Dedifferentiated amniotic fluid mesenchymal stem cell (primary cell): Measurements from ENCODE around the gene POU2AF2.
"Not testable (repeated sequence)": the region's sequence is repeated elsewhere in the genome, so short reads cannot be mapped to it uniquely, and the experiment has no call there.

Experiments
- DNase-seq: peaks from one replicate; pipeline ENCODE4 v3.0.0-alpha.2; 2016; ENCODE audit errors: extremely low spot score

POU2AF2 gene, protein sequence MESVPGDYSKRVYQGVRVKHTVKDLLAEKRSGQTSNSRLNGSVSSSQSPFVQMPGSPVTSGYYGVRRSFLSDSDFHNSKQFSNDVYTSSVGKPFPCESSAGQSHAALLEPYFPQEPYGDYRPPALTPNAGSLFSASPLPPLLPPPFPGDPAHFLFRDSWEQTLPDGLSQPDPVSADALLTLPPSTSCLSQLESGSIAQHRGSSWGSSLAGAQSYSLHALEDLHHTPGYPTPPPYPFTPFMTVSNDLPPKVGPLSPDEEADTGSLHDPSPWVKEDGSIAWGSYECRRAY

DNA sequence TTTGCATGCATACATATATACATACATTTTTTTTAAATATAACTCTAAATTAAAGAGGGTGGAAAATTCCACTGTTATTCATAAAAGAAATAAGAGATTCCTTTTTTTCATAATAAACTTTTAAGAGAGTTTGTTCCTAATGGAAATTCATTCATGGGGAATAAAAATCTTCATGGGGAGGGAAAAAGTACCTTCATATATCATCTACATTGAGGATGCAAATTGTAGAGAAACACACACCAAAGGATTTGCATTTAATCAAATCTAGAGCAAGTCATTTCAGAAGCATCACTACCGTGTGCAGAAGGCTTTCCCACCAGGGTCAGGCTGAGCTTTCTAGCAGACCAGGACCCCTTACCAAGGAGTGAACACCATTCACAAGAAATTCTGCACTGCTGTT lies at the start of gene POU2AF2:
TSS of gene POU2AF2 (plus strand) at position 301 of the 400 bp plus-strand sequence. CDS start 129 bp downstream, outside the sequence.
- DNase-seq = no peak

DNA sequence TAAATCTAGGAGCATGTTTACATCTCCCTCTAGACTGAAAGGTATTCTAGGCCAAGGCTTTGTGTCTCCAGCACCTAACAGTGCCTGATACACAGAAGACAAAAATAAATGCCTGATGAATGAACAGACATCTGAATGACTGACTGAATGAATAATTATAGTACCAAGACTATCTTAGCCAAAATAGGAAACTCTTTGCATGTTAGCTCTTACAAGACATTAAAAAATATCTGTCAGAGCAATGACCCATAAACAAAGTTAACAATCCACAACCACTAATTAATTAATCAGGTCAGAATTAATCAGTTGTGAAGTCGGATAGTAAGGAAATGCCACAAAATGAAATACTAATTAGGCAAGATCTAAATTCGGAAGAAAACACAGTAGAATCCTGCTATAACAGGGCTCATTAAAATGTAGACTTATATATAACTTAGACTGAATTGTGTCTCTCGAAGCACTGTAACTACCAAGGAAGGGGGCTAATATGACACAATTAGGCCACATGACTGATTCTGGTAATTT lies 45.5 kb upstream of the POU2AF2 start:
- no peak for DNase-seq

DNA sequence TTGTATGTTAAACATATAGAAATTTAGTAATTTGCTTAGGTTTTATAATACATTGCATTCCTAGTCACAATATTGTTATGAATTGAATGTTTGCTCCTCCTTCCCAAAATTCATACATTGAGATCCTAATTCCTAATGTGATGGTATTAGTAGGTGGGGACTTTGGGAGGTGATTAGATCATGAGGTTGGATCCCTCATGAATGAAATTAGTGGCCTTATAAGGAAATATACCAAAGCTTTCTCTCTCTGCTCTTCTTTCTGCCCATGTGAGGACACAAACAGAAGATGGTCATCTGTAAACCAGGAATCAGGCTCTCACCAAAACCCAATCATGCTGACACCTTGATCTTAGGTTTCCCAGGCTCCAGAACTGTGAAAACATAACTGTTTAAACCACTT lies 41.3 kb upstream of the POU2AF2 start:
- DNase-seq = no peak

DNA sequence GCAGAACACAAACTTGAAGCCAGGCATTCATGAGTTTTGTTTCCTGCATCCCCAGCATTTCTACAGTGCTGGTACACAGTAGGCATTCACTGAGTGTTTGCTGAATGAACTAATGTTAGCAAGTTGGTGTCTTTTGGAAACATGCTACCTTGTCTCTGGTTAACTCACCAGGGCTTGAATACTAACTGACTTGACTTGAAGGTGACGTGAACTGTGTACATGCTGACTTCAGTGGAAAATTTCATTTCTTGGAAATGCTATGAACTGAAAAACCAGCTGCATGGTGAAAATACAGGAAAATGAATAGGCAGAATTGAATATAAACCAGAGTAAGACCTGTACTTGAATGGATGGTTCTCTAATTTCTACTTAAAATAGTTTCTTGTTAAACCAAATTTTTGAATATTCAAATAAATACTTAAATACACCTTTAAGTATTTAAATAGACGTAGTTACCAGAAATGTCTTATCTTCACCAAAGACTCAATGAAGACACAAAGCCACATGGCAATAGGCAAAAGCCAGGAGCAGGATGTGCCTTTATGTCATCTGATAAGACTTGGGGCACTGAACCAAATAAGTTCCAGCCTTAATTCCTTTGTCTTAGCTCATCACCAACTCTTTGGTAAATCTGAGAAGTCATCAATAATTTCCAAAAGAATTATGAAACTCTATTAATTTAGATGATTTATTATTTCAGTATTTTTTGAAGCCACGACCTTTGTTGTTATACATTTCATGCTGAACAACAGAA lies 39.7 kb upstream of the POU2AF2 start:
- no peak for DNase-seq

DNA sequence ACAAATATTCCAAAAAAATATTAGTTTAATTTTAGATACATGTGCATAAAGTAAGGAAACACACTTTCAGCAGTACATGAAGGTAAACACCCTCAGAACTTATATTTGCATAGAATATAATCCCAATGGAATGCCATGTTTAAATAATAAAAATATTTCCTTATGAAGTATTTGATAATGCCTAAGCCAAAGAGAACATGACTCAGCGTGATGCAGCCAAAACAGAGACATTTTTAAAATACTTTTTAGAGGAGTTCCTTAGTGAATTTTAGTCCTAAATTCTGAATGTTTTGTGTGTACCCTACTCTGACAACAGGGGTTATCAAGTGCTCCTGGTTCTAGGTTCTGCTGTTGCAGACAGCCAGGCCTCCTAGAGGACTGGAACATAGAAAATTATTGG lies 39.1 kb upstream of the POU2AF2 start:
- DNase-seq = peak; percentile 82

DNA sequence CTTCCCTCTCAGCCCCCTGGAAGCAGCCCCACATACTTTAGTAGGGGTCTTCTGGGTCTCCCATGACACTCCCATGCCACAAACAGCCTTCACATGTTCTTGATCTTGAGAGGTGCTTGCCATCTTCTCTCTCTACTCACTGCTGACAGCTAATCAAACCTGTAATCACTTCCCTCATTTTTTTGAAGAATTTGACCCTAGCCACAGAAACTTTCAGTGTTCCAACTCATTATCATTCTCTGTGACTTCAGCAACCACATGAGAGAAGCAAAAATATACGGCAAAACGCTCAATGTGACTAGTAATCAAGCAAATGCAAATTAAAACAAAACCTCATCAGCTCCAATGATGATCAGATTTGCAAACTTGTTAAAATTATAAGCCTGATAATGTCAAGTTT lies 38.3 kb upstream of the POU2AF2 start:
- no peak for DNase-seq

DNA sequence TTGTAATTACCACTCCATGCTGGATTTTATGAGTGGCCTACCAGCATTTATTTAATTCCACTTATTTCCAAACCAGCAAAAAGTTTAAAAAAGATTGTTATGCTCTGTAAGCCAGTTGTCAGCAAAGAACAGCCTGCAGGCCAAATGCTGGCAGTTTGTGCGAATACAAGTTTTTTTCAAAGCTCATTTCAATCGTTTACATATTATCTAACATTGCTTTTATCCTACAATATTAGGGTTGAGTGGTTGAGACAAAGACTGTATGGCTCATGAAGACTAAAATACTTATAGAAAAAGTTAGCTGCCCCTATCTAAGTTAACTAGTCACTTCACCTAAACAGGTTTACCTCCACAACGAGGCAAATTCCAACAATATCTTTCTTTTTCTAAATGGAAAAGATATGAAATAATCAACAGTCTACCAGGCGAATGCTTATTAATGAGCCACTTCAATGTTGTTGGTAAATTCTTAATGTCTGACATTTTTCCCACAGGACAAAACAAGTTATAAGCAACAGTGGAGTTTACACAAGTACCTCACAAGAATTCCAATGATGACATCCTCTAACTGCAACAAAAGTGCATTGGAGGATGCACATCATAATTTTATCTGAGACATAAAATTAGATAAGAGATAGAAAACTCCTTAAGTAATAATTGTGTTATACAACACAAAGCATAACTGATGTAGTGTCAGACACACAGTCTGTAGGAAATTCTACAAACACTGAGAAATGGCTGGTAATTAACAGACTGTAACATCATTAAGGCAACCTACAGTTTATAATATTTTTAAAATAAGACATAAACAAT lies 35.8 kb upstream of the POU2AF2 start:
- no peak for DNase-seq

DNA sequence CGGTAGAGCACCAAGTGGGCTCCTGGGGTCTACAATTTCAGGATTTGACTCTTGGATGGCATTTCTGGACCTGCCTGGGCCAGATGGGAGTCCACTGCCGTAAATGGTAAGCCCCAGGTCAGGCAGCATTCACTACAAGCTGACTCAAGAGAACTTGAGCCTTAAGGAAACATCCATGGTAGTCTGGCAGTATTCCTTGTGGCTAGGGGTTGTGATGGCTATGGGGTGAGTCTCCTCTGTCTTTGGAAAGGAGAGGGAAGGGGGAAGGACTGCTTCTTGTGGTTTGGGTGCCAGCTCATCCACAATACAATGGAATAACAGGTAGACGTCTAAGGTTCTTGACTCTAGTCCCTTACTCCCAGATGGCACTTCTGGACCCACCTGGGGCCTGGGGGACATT lies 32.3 kb upstream of the POU2AF2 start:
- no peak for DNase-seq

DNA sequence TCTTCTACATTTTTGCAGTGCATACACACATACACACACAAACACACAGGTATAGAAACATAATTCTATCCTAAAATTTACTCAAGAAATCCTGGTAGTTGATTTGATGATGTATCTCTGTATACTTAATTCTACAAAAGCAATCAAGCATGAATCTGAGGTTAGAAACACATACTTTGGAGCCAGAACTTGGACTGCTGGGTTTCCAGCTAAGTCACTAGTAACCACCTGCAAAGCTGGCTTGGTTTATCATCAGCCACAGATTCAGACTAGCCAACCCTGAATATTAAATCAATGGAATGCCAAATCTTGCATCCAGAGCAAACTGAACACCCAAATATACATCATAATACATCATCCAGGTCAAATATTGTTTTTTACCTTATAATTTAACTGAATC lies 24.8 kb upstream of the POU2AF2 start:
- DNase-seq = no peak

DNA sequence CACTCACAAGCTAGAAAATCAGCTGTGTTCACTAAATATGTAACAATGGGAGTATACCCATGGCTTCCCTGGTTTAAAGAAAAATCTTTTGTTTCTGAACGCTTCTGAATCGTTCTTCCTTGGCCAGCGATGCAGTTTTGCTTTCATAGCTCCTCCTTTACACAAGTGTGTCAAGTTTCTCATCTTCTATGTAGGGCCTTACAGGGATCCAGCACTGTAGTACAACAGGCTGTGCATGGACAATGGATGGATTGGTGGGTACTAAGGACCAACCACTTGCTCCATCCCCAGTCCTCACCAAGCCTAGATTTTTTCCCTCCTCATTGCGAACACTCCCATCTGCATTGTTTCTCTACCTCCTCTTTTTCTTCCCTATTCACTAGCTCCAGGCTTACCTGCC lies 24.3 kb upstream of the POU2AF2 start:
- no peak for DNase-seq

DNA sequence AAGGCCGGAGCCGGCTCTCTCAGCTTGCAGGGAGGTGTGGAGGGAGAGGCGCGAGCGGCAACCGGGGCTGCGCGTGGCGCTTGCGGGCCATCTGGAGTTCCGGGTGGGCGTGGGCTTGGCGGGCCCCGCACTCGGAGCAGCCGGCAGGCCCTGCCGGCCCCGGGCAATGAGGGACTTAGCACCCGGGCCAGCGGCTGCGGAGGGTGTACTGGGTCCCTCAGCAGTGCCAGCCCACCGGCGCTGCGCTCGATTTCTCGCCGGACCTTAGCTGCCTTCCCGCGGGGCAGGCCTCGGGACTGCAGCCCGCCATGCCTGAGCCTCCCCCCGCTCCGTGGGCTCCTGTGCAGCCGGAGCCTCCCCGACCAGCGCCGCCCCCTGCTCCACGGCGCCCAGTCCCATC lies 23.6 kb upstream of the POU2AF2 start:
- not testable (repeated sequence) for DNase-seq

DNA sequence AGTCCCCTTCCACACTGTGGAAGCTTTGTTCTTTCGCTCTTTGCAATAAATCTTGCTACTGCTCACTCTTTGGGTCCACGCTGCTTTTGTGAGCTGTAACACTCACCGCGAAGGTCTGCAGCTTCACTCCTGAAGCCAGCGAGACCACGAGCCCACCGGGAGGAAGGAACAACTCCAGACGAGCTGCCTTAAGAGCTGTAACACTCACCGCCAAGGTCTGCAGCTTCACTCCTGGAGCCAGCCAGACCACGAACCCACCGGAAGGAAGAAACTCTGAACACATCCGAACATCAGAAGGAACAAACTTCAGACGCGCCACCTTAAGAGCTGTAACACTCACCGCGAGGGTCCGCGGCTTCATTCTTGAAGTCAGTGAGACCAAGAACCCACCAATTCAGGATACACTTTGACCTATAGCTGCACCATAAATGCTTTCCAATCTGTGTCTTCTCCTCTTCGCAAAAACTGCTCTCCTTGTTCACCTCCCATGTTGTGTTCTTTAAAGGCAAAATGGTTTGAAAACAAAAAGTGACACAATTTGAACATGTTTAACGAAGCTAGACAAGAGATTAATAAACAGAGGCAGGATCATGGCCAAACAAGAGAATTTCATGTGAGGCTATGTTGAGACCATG lies 22.6 kb upstream of the POU2AF2 start:
- DNase-seq = not testable (repeated sequence)

DNA sequence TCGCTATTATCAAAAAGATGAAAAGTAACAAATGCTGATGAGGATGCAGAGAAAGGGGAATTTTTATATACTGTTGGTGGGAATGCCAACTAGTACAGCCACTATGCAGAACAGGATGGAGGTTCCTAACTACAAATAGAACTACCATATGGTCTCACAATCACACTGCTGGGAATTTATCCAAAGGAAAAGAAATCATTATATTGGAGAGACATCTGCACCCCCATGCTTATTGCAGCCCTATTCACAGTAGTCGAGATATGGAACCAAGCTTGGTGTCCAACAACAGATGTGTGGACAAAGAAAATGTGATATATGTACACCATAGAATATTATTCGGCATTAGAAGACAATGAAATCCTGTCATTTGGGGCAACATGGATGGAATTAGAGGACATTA lies 19.6 kb upstream of the POU2AF2 start:
- DNase-seq = no peak

DNA sequence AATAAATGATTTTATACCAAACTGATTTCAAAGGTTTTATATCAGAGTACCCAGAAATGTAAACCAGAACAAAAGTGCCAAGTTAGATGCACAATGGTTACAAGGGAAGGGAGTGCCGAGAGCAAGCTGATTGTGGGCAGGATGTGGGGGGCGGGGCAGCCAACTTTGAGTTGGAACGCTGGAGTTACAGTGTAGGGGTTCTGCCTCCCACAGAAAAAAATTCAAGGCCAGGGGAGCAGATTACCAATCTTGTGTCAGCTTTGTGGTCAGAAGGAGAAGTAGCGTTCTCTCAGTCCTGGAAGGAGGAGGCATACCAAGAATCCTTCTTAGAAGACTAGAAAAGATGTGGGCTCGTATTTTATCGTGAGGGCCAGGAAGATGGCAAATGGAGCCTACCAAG lies 15.9 kb upstream of the POU2AF2 start:
- no peak for DNase-seq

DNA sequence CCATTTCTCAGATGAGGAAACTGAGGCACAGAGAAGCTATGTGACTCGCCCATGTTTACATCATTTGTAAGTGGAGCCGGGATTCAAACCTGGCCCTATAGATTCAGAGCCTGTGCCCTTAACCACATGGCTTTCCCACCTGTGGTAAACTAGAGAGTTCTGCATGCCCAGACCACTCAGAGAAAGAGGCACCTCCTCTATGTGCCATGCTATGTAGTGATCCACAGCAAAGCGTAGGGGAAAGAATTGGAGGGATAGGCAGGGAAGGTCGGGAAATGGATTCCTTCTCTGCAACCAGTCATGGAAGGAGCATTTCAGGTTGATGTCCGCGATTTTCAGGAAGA lies 15.4 kb upstream of the POU2AF2 start:
- no peak for DNase-seq

DNA sequence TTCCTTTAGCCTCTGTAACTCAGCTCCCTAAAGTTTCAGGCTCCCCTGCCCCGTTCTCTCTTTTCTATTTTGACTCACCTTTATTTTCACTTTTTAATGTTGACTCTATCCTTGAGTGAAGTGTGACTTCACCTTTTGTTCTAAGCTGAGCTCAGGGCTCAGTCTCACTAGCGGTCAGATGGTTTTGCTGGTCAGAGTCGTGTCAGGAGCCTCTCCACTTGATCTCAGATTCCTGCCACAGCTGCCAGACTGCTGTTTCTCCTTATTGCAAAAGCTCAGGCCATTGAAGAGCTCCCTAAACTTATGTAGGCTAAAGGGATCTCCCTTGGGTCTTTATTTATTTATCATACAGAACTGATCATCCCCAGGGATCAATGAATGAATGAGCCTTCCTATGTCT lies 13.7 kb upstream of the POU2AF2 start:
- peak; percentile 37 for DNase-seq

DNA sequence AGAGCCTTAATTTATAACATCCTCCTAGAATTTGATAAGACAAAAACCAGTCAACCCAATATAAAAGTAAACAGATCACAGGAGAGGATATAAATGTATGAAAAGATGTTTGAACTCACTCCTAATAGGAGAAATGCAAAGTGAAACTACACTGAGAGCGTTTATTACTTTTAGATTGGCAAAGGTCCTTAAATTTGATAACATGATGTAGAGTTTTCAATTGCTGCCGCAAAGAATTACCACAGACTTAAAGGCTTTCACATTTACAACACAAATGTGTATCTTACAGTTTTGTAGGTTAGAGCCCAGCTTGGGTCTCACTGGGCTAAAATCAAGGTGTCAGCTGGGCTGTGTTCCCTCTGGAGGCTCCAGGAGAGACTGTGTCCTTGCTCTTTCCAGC lies 9.1 kb upstream of the POU2AF2 start:
- no peak for DNase-seq

DNA sequence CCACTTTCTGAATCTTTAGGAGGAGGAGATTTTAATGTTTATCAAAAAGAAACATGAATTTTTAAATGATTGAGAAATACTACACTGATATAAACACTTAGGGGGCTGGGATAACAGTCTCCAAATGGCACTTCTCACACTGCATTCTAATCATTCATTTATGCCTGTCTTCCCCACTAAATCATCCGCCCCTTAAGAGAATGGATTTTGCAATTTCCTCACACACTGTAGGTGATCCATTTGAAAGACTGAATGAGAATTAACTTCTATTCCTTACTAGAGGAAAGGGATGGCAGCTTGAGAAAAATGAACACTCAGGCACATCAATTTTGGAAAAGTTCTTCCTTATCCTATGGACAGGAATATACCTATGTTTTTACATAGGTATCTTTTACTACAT lies 7.6 kb upstream of the POU2AF2 start:
- DNase-seq = no peak

DNA sequence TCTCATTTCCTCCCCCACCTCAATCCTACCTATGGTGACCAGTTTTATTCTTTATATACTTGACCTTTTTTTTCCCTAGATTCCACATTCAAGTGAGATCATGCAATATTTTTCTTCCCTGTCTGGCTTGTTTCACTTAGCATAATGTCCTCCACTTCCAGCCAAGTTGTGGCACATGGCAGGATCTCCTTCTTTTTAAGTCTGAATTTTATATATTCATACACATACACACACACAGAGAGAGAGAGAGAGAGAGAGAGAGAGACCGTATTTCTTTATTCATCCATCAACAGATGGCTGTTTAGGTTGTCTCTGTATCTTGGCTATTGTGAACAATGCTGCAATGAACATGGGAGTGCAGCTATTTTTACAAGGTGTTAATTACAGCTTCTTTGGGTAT lies 1.4 kb downstream of the POU2AF2 start:
- no peak for DNase-seq

DNA sequence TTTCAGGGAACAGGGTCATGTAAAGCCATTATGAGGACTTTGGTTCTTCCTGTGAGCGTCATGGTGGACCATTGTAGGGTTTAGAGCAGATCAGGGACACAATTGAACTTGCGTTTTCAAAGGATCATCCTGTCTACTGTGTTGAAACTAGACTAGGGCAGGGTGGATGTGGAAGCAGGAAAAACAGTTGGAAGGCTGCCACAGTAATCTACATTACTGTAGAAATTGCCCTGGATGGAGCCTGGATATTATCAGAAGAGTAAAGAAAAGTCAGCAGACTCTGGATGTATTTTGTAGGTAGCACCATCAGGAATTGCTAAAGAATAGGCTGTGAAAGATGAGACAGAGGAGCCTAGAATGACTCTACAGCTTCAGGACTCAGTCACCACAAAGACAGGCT lies 5.4 kb downstream of the POU2AF2 start:
- DNase-seq = no peak

DNA sequence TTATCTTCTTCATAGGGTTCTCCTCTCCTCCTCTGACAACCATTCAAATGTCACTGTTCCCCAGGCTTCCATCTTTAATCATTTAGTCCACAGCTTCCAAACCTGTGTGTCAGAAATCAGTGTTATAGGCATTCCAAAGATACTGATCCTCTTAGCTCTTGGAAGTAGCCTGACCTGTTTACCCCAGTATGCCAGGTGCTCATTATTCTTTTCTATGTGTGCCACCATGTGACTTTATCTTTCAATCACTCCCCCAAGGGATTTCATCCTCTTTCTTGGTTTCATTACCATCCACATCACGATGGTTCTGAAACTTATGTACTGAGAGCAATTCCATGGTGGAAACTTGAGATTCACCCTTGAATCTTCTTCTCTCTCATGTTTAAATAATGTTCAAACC lies 7.6 kb downstream of the POU2AF2 start:
- no peak for DNase-seq

DNA sequence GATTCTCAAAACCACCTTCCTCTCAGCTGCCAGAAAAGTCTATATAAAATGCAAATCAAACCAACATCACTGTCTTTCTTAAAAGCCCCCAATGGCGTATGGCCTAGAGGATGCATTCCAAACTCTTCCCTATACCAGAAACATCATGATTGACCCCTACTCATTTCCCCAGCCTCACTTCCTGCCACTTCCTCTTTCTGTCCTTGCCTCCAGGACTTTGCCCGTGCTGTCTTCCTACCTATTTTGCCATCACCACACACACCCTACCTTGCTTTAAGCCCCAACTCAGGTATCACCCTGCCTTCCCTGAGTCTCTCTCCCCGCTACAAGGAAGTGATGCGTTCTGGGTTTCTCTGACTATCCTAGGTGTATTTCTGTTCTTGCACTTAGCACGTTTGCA lies 8.1 kb downstream of the POU2AF2 start:
- DNase-seq = no peak
